ENCODE data around the gene DDX41. TPM values are rescaled to one million over a fixed set of nuclear protein-coding genes. Genes with fewer than 3 reads are reported as not detected.

The DDX41 gene
- total RNA-seq, 1 donor from 2014 or later: 29.8 TPM

- ATAC-seq (no peak), DNase-seq (peak; percentile 18)
- intact Hi-C loops (cut with micrococcal nuclease): no loop called here
Measured at GRCh38 chr5:177520271-177520670, 3.5 kb upstream of the DDX41 start.

GRCh38 chr5:177519463-177520235 is 2.9 kb upstream of the DDX41 start:
- ATAC-seq: no peak
- intact Hi-C loops (cut with micrococcal nuclease): no loop called here
- DNase-seq: peak; percentile 23

DNA sequence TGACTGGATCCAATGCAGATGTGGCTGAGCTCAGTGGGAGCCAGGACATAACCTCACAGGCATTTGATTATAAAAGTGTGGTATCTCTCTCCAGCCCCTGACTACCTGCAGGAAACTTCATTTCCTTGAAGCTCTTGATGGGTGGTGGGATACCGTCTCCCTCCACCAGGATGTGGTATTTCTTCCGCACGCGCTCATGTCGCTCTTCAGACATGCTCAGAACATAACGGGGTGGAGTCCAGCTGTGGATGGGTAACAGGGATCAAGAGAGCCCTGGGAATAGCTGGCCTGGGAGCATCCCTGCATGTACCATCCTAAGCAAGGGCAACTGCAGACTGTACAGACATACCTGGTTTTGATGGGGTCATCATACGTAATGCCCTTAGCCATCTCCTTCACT is 1.2 kb downstream of the DDX41 start:
- ATAC-seq (no peak), DNase-seq (no peak)
- intact Hi-C loops (cut with micrococcal nuclease): no loop called here

DNA sequence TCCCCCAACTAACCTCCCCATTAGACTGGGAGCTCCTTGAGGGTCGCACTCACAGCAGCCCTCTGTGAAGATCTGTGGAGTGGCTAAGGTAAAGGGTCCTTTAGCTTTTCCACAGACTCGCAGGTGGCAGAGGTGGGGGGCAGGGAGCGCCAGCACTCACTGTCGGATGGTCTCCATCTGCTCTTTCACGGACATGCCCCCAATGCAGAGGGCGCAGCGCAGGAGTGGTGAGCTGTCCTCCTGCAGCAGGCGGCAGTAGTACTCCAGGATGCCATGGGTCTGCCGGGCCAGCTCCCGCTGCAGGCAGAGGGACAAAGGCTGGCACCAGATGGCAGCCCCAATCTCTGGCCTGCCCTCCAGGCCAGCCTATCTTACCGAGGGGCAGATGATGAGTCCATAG is 2.2 kb downstream of the DDX41 start:
- ATAC-seq (no peak), DNase-seq (no peak)
- intact Hi-C loops (cut with micrococcal nuclease): no loop called here

GRCh38 chr5:177513500-177513899 is 3.3 kb downstream of the DDX41 start:
- no peak for ATAC-seq
- no peak for DNase-seq
- intact Hi-C loops (cut with micrococcal nuclease): no loop called here

DNA sequence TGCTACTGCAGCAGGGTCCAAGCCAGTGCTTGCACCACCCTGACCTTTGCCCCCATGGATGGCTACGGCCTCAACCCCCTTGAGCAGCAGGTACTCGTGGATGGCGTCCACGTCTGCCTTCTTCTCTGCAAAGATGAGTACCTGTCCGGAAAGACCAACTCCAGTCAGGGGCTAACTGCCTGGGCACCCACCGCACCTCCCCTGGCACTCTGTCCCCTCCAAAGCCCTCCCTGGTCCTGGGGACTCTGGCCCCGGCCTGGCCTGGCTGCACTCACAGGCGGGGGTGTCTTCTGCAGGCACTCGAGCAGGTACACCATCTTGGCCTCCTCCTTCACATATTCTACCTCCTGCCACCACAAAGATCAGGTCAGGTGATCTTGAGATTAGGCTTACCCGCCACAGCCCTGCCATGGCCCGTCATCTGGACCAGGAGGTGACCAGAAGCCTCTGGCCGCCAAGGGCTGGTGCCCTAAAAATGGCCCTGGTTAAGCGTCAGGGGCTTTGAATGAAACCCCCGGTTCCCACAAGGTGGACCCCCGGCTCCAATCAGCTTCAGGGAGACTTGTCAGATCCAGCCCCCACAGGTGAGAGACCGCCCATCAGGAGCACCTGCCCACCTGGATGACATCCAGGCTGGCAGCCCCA is 3.9 kb downstream of the DDX41 start:
- DNase-seq: no peak
- intact Hi-C loops (cut with micrococcal nuclease): no loop called here
- no peak for ATAC-seq

- intact Hi-C loops (cut with micrococcal nuclease): no loop called here
- DNase-seq (no peak), ATAC-seq (no peak)
Measured at GRCh38 chr5:177511796-177512675, 4.7 kb downstream of the DDX41 start.

DNA sequence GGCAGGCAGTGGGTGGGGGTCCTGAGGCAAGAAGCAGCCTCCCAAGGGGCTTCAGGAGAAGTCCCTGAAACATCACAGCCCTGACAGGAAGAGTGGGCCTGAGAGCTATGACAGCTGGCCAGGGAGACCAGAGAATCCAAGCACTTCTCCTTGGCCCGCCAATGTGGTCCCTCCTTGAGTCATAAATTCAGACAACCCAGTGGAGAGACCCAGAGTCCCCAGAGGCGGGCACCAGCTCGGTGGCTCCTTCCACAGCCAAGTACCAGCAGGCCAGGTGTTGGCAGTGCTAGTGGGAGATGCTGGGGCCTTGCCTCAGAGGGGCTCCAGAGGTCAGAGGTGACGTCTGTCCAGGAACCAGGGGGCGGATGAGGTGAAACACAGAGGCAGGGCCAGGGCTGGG is 5.6 kb downstream of the DDX41 start:
- DNase-seq (no peak), ATAC-seq (no peak)
- intact Hi-C loops (cut with micrococcal nuclease): no loop called here

GRCh38 chr5:177510567-177511053 is 6.2 kb downstream of the DDX41 start:
- no peak for DNase-seq

GRCh38 chr5:177509991-177510566 is 6.7 kb downstream of the DDX41 start:
- intact Hi-C loops (cut with micrococcal nuclease): no loop called here
- ATAC-seq (no peak), DNase-seq (no peak)

More at GRCh38 chr5:177510567-177511053, 6.2 kb downstream of the DDX41 start:
- peak; percentile 6 for ATAC-seq
- intact Hi-C loops (cut with micrococcal nuclease): no loop called here

DNA sequence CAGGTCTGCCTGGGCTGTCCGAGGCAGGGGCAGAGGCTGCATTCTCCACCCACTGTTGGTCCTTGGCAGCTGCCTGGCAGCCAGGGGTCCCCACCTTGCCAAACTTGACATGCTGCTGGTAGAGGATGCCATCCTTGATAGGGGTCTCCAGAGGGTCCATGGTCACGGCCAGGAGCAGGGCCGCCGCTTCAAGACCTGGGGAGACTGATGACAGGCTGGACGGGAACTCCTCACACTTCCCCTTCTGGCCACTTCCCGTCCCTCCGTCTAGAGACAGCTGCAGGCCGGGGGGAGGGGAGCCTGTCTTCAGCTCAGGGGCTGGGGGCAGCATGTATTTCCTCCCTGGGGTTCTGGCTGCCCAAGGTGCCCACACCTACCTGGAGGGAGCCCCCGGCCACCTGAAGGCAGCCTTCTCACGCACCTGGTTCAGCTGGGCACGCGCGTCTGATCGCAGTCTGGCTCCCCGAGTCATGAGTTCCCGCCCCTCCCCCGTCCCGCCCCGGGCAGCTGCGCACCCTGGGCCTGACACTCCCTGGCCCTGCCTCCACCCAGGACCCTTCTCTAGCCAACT is 7.3 kb downstream of the DDX41 start, which contains the start of gene DOK3:
Gene DOK3 (minus strand): TSS at position 446 of the 571 bp plus-strand sequence. CDS start 286 bp downstream, at position 160.
- intact Hi-C loops (cut with micrococcal nuclease): no loop called here
- ATAC-seq (peak; percentile 64), DNase-seq (peak; percentile 71)

DNA sequence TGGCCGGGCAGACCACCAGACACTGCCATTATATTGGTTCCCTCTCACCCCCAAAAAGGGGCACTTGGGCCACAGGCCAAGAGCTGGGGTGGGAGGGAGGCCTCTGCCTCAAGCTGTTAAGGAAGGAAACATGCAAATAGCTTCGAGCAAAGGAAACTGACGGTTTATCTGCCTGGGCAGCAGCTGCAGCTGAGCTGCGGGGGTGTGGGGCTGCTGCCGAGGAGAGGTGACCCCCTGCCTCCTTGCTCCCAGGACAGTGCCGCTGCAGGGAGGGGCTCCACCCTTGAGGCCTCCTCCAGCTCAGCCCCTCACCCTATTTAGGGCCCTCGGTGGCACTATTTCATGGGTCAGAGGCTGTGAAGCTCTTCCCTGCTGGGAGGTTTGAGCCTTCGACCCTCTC is 7.9 kb downstream of the DDX41 start:
- intact Hi-C loops (cut with micrococcal nuclease): no loop called here
- DNase-seq: no peak

GRCh38 chr5:177508221-177508611 is 8.5 kb downstream of the DDX41 start:
- intact Hi-C loops (cut with micrococcal nuclease): no loop called here
- DNase-seq (no peak), ATAC-seq (no peak)

More for the DNA sequence above, 7.9 kb downstream of the DDX41 start:
- ATAC-seq: peak; percentile 3

DNA sequence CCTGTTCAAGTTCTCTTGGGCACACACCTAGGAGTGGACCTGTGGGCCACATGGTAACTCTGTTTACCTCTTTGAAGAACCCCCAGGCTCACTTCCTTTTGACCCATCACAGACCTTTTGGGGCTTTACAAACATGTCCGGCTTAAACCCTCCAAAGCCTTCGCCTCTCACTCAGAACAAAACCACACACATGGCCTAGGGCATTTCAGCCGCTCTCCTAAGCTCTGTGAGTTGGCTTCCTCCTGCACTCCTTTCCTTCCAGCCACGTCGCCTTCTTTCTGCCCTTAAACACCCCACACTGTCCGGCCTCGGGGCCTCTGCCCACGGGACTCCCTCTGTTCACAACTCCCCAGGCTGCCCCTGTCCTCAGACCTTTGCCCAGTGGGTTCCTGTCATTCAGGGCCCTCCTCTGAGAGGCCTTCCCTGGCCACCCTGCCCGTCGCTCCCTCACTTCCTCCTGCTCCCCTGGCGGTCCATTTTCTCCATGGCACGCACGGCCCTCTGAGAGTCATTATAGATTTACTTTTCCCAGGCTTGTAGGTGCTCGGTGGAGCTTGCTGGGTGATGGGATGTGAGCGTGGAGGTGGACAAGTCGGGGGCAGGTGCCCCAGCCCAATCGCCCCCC is 9.1 kb downstream of the DDX41 start:
- ATAC-seq (no peak), DNase-seq (peak; percentile 26)
- intact Hi-C loops (cut with micrococcal nuclease): no loop called here

DNA sequence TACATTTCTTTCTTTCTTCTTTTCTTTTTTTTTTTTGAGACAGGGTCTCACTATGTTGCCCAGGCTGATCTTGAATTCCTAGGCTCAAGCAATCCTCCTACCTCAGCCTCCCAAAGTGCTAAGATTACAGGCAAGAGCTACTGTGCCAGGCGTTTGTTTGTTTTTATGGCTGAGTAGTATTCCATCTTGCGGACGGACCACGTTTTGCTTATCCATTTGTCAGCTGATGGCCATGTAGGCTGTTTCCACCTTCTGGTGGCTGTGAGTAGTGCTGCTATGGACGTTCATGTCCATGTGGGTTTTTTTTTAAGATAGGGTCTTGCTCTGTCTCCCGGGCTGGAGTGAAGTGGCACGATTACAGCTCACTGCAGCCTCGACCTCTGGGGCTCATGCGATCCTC is 9.6 kb downstream of the DDX41 start:
- intact Hi-C loops (cut with micrococcal nuclease): no loop called here
- ATAC-seq (no peak), DNase-seq (no peak)

- intact Hi-C loops (cut with micrococcal nuclease): no loop called here
- DNase-seq: no peak
- ATAC-seq: no peak
Measured at GRCh38 chr5:177505075-177505474, 11.7 kb downstream of the DDX41 start.

- DNase-seq: no peak
Measured at GRCh38 chr5:177504086-177505056, 12.4 kb downstream of the DDX41 start.

More at GRCh38 chr5:177504086-177505056, 12.4 kb downstream of the DDX41 start:
- intact Hi-C loops (cut with micrococcal nuclease): loop anchor here (5.0 kb wide), 1 partner anchor 117 kb away; no protein-coding TSS in a partner anchor
- no peak for ATAC-seq

Data from left ventricle myocardium superior (tissue), 1 donor.